HG02798 (cell line): Measurements from ENCODE around the gene C1RL.

Experiments used
- ATAC-seq: cut with Tn5 transposase; IDR thresholded peaks from one replicate; pipeline ENCODE4 v1.9.1; 2021; ENCODE audit warnings: mild to moderate bottlenecking; ENCODE audit not compliant: unreplicated experiment, poor library complexity

The C1RL gene, protein sequence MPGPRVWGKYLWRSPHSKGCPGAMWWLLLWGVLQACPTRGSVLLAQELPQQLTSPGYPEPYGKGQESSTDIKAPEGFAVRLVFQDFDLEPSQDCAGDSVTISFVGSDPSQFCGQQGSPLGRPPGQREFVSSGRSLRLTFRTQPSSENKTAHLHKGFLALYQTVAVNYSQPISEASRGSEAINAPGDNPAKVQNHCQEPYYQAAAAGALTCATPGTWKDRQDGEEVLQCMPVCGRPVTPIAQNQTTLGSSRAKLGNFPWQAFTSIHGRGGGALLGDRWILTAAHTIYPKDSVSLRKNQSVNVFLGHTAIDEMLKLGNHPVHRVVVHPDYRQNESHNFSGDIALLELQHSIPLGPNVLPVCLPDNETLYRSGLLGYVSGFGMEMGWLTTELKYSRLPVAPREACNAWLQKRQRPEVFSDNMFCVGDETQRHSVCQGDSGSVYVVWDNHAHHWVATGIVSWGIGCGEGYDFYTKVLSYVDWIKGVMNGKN

DNA sequence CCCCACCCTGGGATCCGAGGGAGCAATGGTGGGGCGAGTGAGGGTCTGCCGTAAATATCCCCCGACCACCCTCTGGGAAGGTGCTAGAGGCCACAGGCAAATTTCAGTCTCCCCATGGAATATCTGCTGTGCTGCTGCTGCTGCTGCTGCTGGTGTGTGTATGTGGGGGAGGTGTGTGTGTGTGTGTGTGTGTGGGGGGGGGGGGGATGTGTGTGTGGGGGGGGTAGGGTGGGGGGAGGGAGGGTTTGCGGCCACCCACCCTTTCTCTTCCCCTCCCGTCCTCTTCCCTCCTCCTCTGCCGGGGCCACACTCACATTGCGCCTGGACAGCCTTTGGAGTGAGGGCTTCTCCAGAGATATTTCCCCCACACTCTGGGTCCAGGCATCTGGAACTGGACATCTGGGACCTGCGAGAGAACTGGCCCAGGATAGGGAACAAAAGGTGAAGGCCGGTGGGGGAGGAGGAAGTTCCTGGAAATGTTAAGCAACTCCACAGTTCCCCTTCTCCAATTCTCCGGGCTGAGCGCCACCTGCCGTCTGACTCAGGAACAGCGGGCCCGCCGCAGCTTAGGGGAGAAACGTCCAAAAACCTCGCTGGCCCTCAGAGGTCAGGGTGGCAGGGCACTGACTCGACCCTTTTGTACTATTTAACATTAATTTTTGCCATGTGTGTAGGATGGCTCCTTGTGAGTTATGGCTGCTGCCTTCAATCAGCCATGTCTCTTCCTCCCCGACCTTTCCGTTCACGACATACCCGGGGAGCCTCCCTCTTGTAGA, at the start of gene C1RL:
Gene C1RL (minus strand): TSS at position 419 of the 776 bp plus-strand sequence. CDS start 34 bp downstream, at position 385.
- ATAC-seq, result peak; percentile 39

DNA sequence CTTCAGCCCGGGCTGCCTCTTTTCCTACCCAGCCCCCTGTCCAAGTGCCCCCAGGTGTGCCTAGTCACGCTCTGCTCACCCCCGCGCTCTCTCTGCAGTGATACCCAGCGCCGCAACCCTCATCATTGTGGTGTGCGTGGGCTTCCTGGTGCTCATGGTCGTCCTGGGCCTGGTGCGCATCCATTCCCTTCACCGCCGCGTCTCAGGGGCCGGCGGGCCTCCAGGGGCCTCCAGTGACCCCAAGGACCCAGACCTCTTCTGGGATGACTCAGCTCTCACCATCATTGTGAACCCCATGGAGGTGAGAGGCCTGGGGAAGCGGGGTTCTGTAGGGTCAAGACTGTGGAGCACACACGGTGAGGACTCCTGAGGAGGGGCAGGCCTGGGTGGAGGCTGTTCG, 48.4 kb upstream of the C1RL start:
- ATAC-seq, result no peak

DNA sequence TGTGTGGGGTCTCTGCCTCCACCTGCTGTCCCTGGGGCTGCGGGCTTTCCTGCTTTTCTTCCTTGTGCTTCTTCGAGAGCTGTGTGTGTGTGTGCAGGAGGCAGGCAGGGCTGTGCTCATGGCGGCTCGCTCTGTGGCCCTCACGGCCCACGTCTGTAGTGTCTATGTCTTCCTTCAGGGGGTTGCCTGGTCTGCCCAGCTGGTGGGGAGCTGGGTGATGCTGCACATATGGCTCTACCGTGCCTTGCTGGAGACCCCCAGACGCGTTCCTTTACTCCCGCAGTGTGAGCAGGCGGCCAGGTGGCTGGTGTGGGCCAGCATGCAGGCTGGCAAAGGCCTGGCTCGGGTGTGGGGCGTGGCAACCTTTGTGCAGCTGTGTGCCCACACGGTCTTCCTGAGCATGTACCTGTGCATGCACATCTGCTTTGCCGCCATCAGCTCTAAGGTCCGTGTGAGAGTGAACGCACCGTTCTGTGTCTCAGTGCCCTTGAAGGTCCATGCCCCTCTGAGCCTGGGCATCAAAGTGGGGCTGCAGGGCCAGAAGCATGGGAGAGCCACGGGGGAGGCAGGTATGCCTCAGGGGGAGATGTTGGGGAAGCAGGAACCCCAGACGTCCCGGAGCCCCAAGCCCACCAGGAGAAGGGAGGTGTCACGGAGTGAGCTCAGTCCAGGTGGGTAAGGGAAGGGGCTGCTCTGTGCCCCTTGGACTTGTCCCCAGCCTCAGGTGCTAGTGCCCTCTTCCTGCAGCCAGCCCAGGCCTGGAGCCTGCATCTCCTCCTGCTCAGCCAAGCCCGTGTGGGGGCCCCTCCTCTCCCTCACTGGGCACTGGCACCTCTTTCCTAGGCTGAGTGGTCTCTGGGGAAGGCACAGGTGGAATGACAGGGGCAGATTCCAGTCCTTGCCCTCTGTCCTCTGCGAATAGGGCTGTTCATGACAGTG, 47.5 kb upstream of the C1RL start:
- no peak for ATAC-seq

DNA sequence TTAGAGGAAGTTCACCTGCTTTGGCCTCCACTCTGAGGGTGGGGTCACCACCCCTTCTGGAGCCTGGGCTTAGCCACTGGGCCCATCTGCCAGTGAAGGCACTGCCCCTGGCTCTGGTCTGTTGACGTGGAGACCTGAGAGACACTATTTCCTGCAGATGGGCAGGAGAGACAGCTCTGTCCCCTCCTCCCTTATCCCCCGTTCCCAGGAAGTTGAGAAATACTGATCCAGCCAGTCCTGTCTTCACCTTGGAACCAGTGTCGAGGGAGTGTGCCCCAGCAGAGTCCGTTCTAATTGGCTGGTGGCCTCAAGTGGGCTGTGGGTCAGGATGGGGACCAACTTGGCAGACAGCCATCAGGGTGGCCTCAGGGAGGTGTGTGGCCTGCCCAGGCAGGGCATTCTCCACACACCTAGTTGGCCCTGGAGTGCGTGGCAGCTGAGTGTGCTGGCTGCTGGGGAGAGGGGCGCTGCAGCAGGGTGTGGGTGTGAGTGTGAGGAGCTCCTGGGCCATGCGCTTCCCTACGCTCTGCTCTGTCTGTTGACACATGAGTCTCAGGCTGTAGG, 46.5 kb upstream of the C1RL start:
- ATAC-seq, result no peak

DNA sequence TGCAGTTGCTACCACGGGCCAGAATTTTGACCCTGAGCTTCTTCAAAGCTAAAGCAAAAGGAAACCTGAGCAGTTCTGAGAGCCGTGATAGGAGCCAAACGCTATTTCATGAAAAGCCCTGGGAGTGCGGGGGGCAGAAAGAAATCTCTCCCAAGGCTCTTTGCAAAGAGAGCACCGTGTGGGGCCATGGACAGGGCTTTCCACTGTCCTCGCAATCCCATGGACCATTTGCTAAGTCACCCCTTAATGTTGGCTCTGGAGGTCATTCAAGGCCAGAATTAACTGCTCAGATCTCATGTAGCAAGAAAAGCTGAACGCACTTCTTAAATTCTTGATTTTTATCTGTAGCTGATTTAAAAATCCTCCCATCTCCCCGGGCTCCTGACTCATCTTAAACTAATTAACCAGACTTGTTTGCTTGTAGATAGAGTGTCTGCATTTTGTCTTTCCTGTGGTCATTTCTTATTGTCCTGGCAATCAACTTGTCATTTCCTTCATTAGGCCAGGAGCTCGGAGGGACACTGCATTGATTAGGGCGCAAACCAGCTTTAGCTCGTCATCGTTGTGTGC, 46.0 kb upstream of the C1RL start:
- ATAC-seq, result no peak

DNA sequence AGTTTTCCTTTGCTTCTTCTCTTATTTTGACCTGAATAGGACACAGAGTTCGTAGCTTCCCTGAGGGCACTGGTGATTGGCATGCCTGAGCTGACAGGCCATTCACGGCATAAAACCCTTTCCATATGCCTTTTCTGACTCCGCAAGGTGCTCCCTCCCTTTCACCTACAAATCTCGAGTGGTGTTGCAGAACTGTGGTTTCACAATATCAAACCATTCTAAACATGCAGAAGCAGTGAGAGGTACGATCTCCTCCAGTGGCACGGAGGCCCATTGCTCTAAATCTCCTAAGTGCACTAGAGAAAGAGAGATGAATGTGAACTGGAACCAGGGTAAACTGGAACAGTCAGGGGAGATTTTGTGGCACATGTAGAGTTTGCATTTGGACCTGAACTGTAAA, 45.0 kb upstream of the C1RL start:
- ATAC-seq, result no peak

DNA sequence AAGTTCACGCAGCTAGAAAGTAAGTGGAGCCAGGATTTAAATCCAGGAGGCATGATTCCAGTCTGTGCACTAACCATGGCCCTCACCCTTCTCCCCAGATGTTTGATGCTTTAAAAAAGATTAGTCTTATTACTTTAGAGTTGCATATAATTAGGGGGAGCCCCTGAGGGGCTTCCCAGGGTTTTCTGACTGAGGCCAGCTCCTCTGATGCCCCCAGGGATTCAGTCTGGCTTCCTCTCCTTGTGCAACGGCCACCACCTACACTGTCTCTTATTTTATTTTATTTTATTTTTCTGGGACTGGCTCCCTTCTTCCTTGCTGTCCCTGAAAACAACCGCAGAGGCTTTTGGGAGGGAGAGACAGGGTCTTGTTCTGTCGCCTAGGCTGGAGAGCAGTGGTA, 43.8 kb upstream of the C1RL start:
- no peak for ATAC-seq

DNA sequence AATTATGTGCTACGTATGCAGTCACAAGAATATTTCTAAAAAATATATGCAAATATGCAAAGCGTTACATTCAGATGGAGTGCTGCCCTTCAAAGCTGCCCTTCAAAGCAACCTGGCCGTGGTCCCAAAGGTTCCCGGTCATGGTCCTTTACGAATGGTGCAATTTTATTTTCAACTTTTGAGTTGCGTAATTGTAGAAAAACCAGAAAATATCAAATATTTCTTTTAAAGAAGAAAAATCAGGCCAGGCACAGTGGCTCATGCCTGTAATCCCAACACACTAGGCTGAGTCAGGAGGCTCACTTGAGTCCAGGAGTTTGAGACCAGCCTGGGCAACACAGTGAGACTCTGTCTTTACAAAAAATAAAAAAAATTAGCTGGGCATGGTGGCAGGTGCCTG, 42.5 kb upstream of the C1RL start:
- ATAC-seq, result no peak

DNA sequence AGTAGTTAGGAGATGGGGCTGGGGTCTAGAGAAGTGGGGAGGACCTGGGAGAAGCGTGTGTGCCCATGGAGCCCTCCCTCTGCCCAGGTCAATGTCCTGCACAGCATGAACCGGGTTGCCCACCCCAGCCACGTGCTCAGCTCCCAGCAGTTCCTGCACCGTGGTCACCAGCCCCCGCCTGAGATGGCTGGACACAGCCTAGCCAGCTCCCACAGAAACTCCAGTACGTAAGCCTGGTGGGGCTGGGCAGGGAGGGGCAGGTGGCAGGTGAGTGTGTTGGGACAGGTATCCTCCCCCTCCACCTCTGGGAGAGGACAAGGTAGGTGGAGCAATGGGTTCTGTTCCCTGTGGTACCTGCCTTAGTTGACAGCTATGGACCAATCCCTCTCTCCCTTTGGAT, 41.8 kb upstream of the C1RL start:
- ATAC-seq, result no peak

DNA sequence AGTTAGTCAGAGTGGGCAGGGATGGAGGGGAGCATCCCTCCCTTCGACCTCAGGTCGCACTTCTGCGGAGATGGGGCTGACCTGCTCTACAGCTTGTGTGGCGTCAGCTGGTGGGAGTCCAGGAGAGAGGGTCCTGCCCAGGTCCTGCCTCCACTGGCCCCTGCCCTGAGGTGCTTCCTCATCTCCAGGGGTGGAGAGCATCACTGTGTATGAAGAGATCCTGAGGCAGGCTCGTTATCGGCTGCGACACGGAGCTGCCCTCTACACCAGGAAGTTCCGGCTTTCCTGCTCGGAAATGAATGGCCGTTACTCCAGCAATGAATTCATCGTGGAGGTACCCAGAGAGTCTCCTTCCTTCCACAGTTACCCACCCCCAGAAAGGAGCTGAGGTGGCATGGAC, 41.3 kb upstream of the C1RL start:
- no peak for ATAC-seq

DNA sequence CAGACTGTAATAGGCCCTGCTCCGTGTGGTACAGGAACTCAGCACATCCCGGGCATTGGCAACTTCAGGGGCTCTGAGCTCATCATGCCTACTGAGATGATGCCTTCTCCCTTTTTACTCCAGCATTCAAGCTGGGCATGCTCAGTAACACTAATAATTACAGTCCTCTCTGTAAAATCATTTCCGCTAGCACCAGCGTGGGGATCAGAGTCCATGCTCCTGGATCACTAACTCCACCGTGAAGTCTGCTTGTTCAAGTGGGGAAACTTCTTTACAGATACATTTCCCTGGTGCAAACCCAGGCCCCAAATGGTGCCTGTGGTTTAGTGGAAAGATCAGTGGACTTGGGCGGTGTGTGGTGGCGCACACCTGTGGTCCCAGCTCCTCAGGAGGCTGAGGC, 37.9 kb upstream of the C1RL start:
- no peak for ATAC-seq

DNA sequence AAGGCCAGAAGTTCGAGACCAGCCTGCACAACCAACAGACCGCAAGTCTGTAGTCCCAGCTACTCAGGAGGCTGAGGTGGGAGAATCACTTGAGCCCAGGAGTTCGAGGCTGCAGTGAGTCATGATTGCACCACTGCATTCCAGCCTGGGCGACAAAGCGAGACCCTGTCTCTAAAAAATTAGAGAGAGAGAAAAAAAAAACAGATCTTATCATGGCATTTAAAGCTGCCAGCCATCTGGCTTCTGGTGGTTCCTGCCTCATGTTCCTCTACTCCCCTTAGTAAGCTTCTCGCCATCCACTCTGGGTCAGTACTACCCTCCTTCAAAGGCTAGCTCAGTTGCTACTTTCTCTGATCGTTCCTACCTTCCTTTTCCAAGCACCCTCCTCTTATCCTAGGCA, 37.2 kb upstream of the C1RL start:
- no peak for ATAC-seq

DNA sequence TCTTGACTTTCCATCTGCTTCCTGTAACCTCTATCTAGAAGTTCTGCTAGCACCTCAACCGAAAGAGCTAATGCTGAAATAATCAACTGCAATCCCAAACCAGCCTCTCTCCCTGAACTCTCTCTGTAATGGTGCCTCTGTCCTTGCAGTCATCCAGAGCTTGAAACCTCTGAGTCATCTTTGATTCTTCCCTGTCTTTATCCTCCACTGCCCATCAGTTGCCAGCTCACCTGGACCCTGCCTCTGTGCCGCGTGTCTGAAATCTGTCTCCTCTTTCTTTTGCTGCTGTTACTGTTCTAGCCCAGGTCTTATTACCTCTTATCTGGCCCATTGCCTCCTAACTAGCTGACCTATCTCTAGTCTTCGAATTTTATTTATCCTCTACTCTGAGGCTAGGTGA, 36.7 kb upstream of the C1RL start:
- no peak for ATAC-seq

DNA sequence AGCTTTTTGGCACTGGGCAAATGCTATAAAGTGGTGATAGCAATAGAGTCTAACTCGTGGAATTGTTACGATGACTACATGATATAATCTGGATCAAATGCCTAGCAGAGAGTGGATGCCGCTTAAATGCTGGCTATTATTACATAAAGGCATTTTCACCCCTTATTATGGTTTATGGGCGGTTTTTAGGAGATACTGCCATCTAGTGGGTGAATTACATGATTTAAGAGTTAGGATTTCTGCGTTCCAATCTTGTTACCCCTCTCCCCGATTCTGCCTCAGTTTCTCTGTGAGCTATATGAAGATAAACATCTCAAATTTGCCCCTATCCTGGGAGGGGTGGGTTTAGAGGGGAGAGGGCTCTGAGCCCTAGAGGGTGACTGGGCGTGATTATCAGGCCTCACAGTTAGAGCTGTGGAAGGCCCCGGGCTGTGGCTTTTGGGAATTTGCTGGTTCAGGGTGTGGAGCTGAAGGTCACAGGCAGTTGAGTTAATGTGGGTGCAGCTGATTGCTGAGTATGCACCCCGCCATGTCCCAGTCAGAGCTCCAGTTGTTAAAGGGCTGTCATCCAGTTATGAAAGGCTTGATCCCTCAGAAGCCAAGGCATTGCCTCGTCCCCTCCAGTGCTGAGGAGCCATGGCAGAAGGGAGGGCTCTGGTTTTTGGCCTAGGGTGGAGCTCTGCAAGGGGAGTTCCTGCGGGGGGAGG, 35.6 kb upstream of the C1RL start:
- no peak for ATAC-seq

DNA sequence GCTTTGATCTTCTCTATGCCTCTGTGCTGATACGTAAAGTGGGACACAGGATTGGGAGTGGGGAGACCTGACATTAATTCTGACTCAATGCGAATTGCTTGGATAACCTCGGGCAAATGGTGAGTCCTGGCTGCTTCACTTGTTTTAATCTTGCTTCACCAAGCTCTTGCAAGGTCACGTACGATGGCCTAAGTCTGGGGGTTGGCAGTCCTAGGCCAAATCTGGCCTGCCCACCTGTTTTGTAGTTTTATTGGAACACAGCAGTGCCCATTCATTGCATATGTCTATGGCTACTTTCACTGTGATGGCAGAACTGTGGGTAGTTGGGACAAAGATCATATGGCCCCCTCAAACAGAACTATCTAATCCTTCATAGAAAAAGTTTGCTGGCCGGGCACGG, 34.5 kb upstream of the C1RL start:
- ATAC-seq, result no peak

DNA sequence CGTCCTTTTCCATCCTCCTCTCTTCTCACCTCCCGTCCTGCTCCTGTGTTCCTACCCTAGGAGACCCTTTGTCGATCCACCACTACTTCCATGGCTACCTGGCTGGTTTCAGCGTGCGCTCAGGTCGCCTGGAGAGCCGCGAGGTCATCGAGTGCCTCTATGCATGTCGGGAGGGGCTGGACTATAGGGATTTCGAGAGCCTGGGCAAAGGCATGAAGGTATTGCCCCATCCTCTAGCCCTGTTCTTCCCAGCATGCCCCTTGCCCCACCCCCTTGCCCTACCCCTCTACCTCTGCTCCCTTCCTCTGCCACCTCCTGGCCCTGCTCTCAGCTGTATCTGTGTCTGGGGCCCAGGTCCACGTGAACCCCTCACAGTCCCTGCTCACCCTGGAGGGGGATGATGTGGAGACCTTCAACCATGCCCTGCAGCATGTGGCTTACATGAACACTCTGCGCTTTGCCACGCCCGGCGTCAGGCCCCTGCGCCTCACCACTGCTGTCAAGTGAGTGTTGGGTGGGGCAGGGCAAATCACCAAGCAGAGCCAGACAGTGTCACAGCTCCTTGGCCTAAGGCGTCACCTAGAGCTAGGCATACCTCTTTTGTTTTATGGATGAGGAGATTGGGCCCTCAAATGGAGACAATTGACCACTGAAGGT, 33.9 kb upstream of the C1RL start:
- no peak for ATAC-seq

DNA sequence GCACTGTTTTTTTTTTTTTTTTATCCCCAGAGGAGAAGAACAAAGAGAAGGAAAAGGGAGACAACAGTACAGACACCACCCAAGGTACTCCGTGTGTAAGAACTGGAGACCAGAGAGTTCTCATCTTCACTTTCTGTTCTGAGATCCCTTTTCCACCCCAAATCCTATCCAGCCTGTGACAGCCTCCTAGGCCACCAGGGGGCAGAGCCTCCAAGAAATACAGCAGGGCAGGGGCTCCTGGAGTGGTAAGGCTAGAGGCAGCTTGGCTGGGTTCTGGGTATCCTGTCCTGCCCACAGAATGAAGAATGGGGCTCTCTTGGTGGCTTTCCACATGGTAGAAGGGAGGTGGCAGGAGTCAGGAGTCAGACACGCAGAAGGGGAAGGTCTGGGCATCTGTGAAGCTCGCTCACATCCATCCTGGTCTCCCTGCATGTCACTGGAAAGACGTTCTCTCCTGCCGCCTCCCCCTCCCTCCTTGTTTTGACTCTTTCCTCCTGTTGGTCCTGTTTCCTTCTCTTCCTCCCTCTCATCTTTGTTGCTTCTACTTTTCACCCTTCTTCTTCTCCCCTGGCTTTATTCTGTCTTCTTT, 33.1 kb upstream of the C1RL start:
- peak; percentile 53 for ATAC-seq

DNA sequence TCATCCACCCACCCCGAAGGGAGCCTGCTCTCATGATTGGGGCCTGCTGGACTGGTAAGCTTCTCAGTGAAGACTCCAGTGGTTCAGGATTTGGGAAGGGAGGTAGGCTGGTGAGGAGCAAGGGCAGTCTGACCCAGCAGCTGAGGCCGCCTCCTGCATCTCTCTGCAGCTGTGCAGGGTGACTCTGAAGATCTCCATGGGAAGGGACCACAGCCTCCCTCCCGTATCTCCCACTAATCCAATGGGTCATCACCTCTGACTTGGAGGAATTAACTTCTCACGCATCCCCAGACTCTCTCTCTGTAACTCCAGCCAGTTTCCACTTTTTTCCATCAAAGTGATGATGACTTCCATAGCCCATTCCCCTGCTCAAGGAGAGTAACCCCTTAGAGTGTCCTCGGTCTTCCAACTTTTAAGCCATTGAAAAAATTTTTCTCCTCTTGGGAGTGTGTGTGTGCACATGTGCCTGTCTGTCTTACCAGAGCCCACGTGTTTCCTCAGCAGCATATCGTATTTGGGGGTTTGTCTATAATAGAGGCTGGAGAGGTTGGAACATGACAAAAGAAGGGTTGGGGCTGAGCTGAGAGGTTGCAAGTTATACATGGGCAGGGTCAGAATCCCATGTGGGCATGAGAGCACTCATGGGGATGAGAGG, 32.5 kb upstream of the C1RL start:
- no peak for ATAC-seq
